Parathyroid adenoma (tissue), 2 donors: Measurements from ENCODE around the gene GSTA4.

Source experiments
- H2AFZ ChIP-seq: fragments of 300-600 bp; sonication (generic); one replicate; pipeline ENCODE4 v1.7.0; 2017; ENCODE audit warnings: antibody characterized with exemption, mild to moderate bottlenecking
- H3K27ac ChIP-seq: fragments of 300-600 bp; sonication (generic); one replicate; pipeline ENCODE4 v1.7.0; 2017
- H3K27me3 ChIP-seq: fragments of 300-600 bp; sonication (generic); one replicate; pipeline ENCODE4 v1.7.0; 2017; ENCODE audit warnings: low read length; ENCODE audit not compliant: control insufficient read depth, insufficient read depth
- H3K36me3 ChIP-seq: fragments of 300-600 bp; sonication (generic); one replicate; pipeline ENCODE4 v1.7.0; 2017; ENCODE audit warnings: low read length; ENCODE audit not compliant: control insufficient read depth, insufficient read depth
- H3K4me1 ChIP-seq: fragments of 300-600 bp; sonication (generic); one replicate; pipeline ENCODE4 v1.7.0; 2017; ENCODE audit warnings: control low read depth
- H3K4me2 ChIP-seq: fragments of 300-600 bp; sonication (generic); one replicate; pipeline ENCODE4 v1.7.0; 2017; ENCODE audit warnings: low read length
- H3K4me3 ChIP-seq: fragments of 300-600 bp; sonication (generic); one replicate; pipeline ENCODE4 v1.7.0; 2017; ENCODE audit warnings: low read depth, low read length
- H3K79me2 ChIP-seq: fragments of 300-600 bp; sonication (generic); one replicate; pipeline ENCODE4 v1.7.0; 2017; ENCODE audit warnings: control low read depth
- H3K9ac ChIP-seq: fragments of 300-600 bp; sonication (generic); one replicate; pipeline ENCODE4 v1.7.0; 2017; ENCODE audit warnings: mild to moderate bottlenecking
- H3K9me3 ChIP-seq: fragments of 300-600 bp; sonication (generic); one replicate; pipeline ENCODE4 v1.7.0; 2017; ENCODE audit warnings: low read length; ENCODE audit not compliant: control insufficient read depth
- TF ChIP-seq, protein P1 (sequence below): fragments of 300-600 bp; sonication (generic); IDR thresholded peaks from one replicate; pipeline ENCODE4 v1.7.0; 2017; ENCODE audit warnings: antibody characterized with exemption, mild to moderate bottlenecking
- donor health status: primary hyperparathyroidism.

Gene GSTA4

DNA sequence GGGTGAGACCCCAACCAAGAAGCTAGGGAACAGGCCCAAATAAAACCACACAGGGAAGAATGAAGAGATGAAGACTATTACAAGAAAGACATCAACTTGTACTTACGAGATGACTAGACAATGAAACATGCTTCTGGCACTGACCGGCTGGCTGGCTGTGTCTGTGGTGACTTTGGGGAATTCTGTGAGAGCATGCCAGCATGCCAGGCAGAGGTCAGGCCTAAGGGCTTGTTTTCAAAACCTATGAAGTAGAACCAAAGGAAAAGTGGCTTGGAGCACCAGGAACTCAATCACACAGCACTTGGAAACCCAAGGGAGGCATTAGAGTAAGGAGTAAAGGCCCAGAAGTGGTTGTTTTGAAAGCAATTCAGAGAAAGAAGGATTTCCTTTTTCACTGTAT, 57.2 kb downstream of the GSTA4 start:
- Histone ChIP-seq H3K4me3 (no peak overlapping the region), H2AFZ (peak overlapping the region; percentile 67), H3K36me3 (no peaks in the 10 kb centered on the region), H3K27me3 (no peaks in the 10 kb centered on the region), H3K4me1 (peaks cover 5% of the 10 kb centered on the region), H3K4me2 (no peak overlapping the region), H3K79me2 (no peaks in the 10 kb centered on the region), H3K9ac (no peak overlapping the region), H3K9me3 (no peaks in the 10 kb centered on the region), H3K27ac (no peak overlapping the region)
- TF ChIP-seq, protein P1, sequence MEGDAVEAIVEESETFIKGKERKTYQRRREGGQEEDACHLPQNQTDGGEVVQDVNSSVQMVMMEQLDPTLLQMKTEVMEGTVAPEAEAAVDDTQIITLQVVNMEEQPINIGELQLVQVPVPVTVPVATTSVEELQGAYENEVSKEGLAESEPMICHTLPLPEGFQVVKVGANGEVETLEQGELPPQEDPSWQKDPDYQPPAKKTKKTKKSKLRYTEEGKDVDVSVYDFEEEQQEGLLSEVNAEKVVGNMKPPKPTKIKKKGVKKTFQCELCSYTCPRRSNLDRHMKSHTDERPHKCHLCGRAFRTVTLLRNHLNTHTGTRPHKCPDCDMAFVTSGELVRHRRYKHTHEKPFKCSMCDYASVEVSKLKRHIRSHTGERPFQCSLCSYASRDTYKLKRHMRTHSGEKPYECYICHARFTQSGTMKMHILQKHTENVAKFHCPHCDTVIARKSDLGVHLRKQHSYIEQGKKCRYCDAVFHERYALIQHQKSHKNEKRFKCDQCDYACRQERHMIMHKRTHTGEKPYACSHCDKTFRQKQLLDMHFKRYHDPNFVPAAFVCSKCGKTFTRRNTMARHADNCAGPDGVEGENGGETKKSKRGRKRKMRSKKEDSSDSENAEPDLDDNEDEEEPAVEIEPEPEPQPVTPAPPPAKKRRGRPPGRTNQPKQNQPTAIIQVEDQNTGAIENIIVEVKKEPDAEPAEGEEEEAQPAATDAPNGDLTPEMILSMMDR = no peak

DNA sequence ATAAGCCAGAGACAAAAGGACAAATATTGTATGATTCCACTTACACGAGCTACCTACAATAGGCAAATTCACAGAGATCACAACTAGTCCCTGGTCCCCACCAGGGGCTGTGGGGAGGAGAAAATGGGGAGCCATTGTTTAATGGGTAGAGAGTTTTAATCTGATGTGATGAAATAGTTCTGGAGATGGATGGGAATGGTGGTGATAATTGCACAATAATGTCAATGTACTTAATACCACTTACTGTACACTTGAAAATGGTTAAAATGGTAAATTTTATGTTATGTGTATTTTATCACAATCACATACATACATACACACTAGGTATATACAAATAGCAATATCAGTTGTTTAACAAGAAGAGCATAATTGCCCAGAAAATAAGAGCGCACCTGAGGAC, 61.3 kb downstream of the GSTA4 start:
- Histone ChIP-seq H2AFZ (no peak overlapping the region), H3K9me3 (no peaks in the 10 kb centered on the region), H3K4me3 (no peak overlapping the region), H3K27me3 (no peaks in the 10 kb centered on the region), H3K9ac (no peak overlapping the region), H3K79me2 (no peaks in the 10 kb centered on the region), H3K36me3 (no peaks in the 10 kb centered on the region), H3K4me1 (peaks cover 17% of the 10 kb centered on the region), H3K4me2 (no peak overlapping the region), H3K27ac (no peak overlapping the region)
- TF ChIP-seq, protein P1 = no peak

DNA sequence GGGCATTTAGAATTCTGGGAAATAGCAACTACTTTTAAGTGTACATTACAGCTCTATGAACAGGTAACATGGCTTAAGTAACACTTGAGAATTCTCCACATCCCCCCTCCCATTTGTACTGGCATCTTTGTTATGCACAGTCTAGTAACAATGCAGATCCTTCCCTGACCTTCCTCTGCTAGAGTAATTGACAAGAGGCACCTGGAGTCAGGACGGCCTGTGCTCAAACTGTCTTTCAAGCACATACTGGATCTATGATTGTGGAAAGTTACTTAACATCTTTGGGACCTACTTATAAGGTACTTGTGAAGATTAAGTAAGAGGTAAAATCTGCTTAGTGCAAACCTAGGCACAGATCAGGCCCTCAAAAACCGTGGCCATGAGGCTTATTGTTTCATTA, 63.7 kb downstream of the GSTA4 start:
- Histone ChIP-seq H3K9ac (no peak overlapping the region), H3K79me2 (no peaks in the 10 kb centered on the region), H3K4me1 (peaks cover 23% of the 10 kb centered on the region), H3K27me3 (no peaks in the 10 kb centered on the region), H2AFZ (peak overlapping the region; percentile 42), H3K36me3 (no peaks in the 10 kb centered on the region), H3K4me2 (no peak overlapping the region), H3K9me3 (no peaks in the 10 kb centered on the region), H3K27ac (no peak overlapping the region), H3K4me3 (no peak overlapping the region)
- TF ChIP-seq, protein P1 = no peak

DNA sequence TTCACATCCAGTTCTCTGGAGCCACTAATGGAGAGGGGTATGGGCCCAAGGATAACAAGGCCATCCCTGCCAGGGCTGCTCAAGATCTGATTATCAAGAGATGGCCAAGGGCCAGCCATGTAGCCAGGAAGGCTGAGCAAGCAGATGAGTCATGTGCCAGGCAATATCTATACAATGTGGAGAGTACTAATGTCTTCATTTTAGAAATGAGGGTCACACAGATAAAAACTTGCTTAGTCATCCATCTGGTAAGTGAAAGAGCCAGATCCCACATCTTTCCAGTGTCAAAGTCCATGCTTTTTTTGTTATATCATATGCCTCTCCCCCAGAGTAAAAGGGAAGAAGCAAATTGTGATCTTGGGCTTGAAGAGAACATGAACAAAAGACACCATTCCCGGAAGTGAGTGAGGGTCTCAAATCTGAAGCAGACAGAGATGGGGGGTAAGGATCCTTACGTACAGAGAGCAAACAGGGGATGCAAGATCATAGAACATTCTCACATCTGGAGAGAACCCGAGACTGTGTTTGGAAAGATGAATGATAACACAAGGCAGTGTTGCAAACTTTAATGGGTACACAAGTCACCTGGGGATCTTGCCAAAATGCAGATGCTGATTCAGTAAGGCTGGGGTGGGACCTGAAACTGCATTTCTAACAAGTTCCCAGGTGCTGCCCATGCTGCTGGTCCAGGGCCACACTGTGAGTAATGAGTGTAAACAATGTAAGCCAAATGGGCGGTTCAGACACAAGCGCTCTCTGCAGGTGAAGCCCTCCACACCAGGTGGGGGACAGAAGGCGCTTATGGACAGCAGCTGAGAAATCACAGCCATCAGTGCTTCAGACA, 65.5 kb downstream of the GSTA4 start:
- TF ChIP-seq, protein P1 = no peak
- H3K27me3 ChIP-seq = no peaks in the 10 kb centered on the region
- no peak overlapping the region for H3K9ac ChIP-seq
- no peaks in the 10 kb centered on the region for H3K36me3 ChIP-seq
- H3K4me2 ChIP-seq = no peak overlapping the region
- H3K9me3 ChIP-seq = no peaks in the 10 kb centered on the region
- H2AFZ ChIP-seq = peak overlapping the region; percentile 48
- peaks cover 28% of the 10 kb centered on the region for H3K4me1 ChIP-seq
- H3K27ac ChIP-seq = peak overlapping the region; percentile 46
- no peak overlapping the region for H3K4me3 ChIP-seq
- H3K79me2 ChIP-seq = no peaks in the 10 kb centered on the region
